Superior temporal gyrus (tissue), 1 donor: ENCODE results near the gene CDC42EP5.

Experiments
- DNase-seq: peaks from one replicate; pipeline ENCODE4 v3.0.0-alpha.2; 2016; ENCODE audit errors: extremely low spot score

CDC42EP5 gene

DNA sequence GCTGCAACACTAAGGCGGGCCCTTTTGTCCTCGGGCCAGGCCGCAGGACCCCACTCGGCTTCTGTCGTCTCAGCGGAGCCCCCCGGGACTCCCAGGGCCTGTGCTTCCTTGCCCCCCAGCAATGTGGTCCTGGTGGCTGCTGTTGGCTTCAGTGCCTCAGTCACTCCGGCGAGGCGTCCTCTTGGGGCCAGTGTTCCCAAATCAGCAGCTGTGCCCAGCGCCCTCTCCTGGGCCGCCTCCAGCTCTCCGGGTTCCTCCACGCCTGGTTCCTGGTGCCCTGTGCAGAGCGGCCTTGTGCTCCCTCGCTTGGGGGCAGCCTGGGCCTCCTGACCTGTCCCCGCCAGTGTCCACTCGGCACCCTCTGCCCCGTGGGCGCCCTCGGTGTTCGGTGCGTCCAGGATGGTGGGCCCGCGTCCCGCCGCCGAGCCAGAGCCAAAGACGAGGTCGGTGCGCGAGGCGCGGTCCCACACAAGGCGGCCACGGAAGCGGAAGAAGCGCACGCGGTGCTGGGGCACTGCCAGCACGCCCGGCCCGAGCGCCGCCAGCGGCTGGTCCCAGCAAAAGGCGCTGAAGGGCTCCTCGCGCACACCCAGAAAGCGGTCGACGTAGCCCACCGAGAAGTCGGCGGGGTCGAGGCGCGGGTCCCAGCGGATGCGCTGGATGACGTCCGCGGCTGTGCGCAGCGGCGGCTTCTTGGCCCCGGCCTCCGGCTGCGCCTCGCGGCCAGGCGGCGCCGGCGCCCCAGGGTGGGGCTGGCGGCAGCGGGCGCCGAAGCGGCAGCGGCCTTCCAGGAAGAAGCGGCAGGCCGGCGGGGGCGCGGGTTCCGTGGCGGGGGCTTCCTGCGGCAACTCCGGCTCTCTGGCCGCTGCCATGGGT, 10.2 kb downstream of the CDC42EP5 start:
- peak; percentile 37 for DNase-seq

DNA sequence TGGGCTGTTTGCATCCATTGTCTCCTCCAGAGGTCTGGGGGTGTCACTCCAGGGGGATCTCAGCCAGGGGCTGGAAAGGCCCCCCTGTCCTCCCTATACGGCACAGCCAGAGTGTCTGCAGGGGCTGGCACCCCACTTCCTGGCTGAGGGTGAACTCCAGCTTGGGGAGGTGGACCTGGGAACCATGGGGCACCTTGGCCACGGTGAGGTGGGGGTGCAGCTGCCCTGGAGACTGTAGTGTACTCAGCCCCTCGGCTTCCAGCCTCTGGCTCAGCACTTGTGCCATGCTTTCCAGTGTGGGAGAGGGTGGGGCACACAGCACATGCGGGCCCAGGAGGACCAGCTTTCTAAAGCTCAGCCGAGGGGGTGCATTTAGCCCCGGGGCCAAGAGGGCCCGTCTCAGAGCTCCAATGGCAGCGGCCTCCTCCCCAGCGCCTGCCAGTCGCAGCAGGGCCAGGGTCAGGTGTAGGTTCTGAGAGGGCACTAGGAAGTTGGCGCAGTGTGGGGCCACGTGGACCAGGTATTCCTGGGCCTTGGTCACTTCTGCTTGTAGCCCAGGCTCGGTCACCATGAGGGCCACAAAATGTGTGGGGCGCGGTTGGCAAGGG, 10.9 kb downstream of the CDC42EP5 start:
- DNase-seq, result no peak

DNA sequence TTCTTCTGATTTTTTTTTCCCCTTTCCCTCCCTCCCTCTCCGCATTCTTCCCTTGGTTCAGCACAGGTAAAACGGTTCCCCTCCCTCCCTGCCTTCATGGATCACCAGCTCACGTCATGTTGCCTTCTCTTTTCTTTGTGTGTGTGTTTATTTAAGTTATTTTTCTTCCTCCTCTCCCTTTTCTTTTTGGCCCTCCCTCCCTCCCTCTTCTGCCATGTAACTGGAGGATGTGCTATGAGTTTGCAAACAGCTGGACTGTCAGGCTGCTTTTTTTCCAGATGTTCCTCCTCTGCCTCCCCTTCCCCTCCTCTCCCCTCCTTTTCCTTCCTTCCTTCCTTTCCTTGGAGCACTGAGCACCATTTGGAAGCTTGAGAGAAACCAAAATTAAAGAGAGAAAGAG, 11.5 kb downstream of the CDC42EP5 start:
- no peak for DNase-seq

DNA sequence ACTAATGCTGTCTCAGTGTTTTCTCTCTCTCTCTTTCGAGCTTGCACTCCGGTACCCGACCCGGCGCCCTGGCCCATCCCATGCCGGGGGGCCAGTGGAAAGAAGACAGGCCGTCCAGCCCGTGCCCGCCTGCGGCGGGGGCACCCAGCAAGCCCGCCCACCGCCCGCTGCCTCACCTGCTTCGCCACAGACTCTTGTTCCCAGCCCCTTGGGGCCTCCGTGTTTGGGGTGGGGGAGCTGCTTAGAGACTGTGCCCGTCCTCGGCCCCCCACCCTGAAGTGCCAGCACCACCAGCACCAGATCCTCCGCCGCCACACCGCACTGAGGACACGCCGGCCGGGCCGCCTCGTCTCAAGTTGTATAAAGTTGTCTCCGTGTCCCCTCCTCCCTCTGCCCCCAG, 11.9 kb downstream of the CDC42EP5 start:
- no peak for DNase-seq

DNA sequence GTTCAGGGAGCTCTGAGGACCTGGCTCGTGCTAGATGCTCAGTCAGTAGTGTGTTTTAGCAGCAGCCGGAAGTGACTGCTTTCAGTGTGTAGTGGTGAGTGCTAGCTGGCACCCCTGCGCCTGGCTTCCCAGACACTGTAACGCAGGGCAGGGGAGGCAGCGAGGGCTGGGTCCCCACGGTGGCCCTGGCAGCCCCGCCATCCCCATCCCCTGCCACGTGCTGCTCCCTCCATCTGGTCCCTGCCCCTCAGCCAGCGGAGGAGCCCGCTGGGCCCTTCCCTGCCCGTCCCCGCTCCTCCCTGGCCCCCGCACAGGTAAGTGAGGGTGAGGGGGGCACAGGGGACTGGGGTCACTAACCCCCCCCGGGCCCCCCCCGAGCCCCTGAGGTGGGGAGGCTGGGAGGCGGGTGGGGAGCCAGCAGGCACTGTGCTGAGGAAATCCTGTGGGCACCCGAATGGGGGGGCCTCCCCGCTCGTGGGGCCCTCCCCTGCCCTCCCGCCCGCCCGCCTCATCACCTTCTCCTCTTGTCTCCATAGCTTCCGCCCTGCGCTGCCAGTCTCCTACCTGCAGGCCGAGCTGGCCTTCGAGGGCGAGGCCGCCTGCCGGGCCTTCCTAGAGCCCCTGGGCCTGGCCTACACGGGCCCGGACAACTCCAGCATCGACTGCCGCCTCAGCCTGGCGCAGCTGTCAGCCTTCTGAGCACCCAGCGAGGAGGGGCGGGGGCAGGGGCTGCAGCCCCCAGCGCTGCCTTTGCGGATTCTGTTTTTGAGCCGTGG, 12.7 kb downstream of the CDC42EP5 start:
- no peak for DNase-seq

DNA sequence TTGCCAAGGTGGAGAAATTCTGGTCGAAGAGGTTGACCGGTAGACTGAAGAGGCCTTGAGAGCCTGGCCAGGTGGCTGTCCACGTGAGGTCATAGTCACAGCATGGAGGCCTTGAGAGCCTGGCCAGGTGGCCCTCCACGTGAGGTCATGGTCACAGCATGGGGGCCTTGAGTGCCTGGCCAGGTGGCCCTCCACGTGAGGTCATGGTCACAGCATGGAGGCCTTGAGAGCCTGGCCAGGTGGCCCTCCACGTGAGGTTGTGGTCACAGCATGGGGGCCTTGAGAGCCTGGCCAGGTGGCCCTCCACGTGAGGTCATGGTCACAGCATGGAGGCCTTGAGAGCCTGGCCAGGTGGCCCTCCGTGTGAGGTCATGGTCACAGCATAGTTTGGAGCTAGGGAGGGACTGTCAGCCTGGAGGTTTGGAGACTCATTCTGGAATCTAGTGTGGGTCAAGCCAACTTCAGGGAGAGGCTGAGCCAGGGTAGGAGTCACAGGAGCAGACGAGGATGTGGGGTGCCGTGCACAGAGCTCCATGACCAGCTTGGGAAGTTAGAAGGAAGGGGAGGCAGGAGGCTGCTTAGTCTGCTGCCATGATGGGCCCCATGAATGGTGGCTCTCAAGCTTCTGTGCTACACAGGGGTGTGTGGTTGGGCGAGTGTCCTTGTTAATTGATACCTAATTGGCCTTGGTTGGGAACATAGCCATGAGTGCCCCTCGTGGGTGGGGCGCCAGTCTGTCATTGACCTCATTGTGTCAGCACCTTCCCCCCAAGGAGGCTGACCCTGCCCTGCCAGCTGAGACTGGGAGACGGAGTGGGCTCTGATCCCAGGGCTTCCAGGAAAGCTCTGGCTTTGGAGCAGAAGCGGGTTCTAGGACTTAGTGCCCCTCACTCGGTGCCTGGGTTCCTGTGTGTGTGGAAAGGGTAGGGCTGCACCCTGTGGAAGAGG, 13.5 kb downstream of the CDC42EP5 start:
- no peak for DNase-seq

DNA sequence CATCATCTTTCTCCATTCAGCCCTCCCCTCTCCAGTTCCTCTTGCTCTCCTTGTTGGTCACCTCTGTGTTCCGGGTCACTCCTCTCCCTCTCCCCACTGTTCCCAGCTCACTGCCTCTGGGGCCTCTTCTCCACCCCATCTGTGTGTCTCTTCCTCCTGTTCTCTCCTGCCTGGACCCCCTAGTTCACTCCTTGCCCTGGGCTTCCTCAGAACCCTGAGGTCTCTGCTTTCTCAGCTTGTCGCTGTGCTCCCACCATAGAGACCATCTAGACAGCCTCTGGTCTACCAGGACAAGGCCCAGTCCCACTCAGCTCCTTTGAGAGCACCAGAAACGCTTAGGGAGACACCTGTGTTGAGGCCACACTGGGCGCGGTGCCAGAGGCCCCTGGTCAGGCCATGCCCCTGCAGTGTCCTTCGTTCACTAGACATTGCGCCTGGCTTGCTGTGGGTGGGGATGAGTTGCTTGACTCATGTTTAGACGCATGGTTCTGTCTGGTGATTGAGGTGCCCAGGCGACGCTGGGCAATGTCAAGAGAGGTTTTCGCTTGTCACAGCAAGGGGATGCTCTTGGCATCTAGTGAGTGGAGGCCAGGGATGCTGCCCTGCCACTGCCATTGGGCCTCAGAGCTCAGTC, 14.3 kb downstream of the CDC42EP5 start:
- no peak for DNase-seq

DNA sequence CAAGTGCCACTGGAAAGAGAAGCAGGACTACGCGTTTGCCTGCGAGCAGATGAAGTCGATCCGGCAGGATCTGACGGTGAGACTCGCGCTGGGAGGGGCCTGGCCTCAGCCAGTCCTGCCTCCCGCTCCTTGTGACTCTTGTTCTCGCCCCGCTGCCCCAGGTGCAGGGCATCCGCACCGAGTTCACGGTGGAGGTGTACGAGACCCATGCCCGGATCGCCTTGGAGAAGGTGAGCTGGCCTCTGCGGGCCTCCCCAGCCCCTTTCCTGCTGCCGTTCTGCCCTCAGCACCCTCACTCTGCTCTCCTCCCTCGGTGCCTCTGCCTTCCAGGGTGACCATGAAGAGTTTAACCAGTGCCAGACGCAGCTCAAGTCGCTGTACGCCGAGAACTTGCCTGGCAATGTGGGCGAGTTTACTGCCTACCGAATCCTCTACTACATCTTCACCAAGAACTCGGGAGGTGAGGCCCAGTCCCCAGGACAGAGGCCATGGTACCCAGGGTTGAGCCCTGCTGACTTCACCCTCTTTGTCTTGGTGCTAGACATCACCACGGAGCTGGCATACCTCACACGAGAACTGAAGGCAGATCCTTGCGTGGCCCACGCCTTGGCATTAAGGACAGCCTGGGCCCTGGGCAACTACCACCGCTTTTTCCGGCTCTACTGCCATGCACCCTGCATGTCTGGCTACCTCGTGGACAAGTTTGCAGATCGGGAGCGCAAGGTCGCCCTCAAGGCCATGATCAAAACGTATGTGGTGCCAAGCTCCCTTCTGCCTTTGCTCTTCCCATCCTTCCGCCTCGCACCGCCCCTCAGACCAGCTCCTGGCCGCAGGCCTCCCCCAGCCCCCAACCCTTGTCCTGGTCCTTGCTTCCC, 15.1 kb downstream of the CDC42EP5 start:
- no peak for DNase-seq

DNA sequence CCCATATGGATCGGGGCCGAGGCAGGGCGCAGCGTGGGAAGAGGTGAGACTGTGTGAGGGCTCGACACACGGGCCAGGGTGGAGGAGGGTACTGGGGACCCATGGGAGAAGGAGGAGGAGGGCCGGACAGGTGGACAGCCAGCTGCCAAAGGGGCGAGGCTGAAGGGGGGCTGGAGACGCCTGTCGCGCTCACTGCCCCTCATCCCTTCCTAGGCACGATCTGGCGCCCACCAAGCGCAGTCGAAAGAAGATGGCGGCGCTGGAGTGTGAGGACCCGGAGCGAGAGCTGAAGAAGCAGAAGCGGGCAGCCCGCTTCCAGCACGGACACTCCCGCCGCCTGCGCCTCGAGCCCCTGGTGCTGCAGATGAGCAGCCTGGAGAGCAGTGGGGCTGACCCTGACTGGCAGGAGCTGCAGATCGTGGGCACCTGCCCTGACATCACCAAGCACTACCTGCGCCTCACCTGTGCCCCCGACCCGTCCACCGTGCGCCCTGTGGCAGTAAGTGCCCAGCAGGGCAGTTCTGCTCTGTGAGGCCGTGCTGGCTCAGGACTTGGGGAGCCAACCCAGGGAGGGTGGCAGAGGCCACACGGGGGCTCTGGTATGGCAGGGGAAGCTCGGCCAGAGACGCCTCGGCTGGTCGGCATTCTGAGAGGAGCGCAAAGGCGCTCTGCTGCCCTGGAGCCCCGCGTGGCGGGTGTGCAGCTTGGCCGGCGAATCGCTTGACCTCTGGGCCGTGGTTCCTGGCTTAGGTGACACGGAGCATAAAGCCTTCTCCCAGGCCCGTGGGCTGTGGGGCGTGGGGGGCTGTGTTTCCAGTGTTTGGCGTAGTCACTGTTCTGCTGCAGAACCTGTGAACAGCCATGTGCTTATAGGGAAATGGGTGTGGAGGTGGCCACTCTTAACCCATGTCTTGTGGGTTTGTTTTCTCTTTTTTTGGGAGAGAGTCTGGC, 16.4 kb downstream of the CDC42EP5 start:
- DNase-seq, result no peak

DNA sequence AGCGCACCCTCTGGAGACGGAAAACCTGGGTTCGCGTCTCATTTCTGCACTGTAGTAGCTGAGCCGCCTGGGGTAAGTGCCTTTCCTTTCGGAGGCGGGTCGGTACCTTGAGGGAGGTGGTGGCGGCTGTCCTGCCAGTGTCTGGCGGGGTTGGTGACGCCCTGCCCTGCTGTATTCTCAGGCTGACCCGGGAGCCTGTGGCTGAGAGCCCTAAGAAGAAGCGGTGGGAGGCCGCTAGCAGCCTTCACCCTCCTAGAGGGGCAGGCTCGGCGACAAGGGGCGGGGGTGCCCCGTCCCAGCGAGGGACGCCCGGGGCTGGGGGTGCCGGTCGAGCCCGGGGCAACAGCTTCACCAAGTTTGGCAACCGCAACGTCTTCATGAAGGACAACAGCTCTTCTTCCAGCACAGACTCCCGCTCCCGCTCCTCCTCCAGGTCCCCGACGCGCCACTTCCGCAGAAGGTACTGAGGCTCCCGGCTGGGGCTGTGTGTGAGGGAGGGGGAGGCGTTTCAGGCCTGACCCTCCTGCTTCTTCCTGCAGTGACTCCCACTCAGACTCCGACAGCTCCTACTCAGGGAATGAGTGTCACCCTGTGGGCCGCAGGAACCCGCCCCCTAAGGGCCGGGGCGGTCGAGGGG, 17.2 kb downstream of the CDC42EP5 start:
- DNase-seq, result no peak

DNA sequence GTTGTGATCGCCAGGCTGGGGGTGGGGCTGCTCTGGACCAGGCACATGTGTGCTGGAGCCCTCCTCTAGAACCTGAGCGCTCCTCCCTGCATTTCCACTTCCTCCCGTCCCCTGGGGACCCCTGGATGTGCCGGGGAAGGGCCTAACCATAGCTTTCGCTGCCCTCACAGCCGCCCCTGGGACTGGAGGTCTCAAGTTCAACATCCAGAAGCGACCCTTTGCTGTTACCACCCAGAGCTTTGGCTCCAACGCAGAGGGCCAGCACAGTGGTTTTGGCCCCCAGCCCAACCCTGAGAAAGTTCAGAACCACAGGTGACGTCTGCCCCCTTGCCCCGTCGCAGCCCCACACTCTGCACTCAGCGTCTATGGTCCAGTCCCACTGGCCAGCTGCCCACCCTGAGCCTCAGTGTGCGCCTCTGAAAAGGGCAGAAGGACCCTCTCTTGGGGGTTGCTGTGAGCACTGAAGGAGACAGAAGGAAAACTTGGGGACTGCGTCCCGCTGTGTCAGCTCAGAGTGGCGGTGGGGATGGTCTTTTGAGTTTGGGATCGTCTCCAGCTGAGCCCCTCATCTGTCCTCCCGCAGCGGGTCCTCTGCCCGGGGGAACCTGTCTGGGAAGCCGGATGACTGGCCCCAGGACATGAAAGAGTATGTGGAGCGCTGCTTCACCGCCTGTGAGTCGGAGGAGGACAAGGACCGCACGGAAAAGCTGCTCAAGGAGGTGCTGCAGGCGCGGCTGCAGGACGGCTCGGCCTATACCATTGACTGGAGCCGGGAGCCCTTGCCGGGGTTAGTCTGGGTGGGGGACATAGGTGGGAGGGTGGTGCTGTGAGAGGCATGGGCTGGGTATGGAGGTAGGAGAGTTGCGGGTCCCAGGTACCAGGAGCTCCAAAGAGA, 18.1 kb downstream of the CDC42EP5 start:
- no peak for DNase-seq

DNA sequence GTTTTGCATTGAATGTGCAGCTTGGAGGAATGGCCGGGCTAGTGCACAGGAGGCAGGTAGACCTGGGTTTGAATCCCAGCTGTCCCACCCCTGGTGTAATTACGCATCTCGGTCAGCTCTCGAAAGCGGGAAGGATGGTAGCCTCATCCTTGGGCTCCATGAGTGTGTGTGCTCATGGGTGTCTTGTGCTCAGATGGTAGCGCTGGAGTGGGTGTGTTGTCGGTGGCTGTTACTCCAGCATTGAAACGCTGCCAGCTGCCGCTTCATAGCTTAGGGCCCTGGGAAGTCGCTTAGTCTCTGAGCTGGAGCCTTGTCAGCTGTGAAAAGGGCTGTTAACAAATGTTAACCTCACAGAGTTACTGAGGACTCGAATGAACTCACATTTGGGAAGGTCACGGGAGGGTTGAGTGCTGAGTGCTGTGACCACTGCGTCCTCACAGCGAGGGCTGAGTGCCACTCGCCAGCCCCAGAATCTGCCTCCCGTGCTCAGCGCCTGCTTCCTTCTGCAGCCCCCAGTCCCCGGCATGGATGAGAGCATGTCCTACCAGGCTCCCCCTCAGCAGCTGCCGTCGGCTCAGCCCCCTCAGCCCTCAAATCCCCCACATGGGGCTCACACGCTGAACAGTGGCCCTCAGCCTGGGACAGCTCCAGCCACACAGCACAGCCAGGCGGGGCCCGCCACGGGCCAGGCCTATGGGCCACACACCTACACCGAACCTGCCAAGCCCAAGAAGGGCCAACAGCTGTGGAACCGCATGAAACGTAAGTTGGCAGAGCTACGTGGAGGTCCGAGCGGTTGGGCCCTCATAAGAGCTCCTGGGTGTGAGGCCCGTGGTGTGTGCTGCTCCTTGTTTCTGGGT, 18.9 kb downstream of the CDC42EP5 start:
- no peak for DNase-seq

DNA sequence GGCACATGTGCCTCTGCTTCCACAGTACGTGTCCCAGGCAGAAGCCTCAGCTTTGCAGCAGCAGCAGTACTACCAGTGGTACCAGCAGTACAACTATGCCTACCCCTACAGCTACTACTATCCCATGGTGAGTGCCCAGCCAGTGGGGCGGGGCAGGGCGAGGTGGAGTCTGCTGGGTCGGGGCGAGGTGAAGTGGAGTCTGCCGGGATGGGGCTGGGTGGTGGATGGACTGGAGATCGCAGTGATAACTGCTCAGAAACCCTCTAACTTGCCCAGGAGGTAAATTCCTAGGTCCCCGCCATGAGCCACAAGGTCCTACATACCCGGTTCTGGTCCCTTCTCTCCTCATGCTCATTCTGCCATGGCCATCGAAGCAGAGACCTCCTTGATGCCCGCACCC, 20.5 kb downstream of the CDC42EP5 start:
- no peak for DNase-seq

DNA sequence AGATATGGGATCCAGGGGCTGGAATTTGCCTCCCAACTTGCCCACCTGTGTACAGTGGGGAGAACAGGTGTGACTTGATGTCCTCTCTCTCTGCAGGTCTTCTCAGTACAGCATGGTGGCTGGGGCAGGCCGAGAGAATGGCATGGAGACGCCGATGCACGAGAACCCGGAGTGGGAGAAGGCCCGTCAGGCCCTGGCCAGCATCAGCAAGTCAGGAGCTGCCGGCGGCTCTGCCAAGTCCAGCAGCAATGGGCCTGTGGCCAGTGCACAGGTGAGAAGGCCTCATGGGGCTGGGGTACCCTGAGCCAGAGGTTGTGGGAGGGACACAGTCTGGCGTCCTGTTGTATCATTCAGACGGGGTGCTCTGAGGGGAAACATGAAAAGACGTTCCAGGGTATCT, 21.1 kb downstream of the CDC42EP5 start:
- DNase-seq, result no peak

DNA sequence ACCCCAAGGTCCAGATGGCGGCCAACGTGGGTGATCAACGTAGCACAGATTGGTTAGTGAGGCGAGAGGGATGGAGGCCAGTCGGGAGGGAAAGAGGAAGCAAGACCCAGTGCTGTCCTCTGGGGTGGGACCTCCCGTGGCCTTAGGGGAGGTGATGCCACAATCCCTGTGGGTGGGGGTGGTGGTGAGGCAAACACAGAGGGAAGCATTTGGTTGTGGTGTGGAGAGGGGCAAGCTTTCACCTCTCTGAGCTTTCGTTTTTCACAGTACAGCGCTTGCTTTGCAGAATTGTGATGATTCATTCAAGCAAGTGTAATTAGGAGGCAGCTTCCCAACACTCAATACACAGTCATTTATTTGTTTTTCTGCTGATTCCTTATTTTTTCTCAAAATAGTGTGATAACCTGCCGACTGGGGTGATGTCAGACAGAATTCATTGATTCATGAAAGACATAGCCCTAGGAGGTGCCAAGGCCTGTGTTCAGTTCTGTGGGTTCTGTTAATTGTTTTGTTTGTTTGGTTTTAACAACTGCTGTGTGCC, 21.7 kb downstream of the CDC42EP5 start:
- DNase-seq, result no peak

DNA sequence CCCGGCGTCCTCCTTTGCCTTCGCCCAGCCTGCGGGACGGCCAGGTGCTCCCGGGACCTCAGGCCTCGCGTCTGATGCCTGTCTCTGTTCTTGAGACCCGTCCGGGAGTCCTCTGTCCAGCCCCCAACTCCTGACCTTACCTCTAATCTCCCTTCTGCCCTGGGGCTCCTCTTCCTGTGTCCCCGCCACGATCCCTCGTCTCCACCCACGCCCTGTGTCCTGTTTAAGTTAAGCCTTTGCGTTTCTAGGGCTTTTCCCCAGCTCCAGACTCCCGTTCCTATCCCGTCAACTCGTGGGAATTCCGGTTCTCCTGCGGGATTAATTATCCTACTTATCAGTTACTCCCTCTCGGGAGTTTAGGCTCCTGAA, 23.4 kb downstream of the CDC42EP5 start:
- no peak for DNase-seq
